Effector memory CD4-positive, alpha-beta T cell (primary cell): ENCODE data around the gene CCDC27.

Experiments used
- DNase-seq, 3 donors: peaks; one replicate each; pipeline ENCODE4 v3.0.0-alpha.2; 2020
- H3K27ac ChIP-seq: 2 replicates; pipeline ENCODE4 v1.7.0; 2013; ENCODE audit warnings: mild to moderate bottlenecking, low read length, moderate library complexity; ENCODE audit not compliant: insufficient read depth, poor library complexity, severe bottlenecking
- H3K27me3 ChIP-seq: replicated peaks from 2 replicates; pipeline ENCODE4 v1.7.0; 2013; ENCODE audit warnings: mild to moderate bottlenecking, low read length; ENCODE audit not compliant: insufficient read depth, control insufficient read depth, poor library complexity, severe bottlenecking
- H3K36me3 ChIP-seq: 2 replicates; pipeline ENCODE4 v1.7.0; 2013; ENCODE audit warnings: mild to moderate bottlenecking, low read length, moderate library complexity; ENCODE audit not compliant: control insufficient read depth, insufficient read depth
- H3K4me1 ChIP-seq: 2 replicates; pipeline ENCODE4 v1.7.0; 2013; ENCODE audit warnings: low read length, mild to moderate bottlenecking; ENCODE audit not compliant: control insufficient read depth, insufficient read depth, poor library complexity, severe bottlenecking
- H3K4me3 ChIP-seq: 2 replicates; pipeline ENCODE4 v1.7.0; 2013; ENCODE audit warnings: low read length, low read depth, mild to moderate bottlenecking; ENCODE audit not compliant: insufficient read depth, poor library complexity, severe bottlenecking
- H3K9me3 ChIP-seq: 2 replicates; pipeline ENCODE4 v1.7.0; 2013; ENCODE audit warnings: mild to moderate bottlenecking, low read length, moderate library complexity; ENCODE audit not compliant: control insufficient read depth

Gene CCDC27

GRCh38 chr1:3710251-3710650 lies 42.0 kb upstream of the CCDC27 start:
- Histone ChIP-seq H3K27me3 (no peaks in the 10 kb centered on the region), H3K27ac (no peak overlapping the region), H3K9me3 (no peaks in the 10 kb centered on the region), H3K4me3 (no peak overlapping the region), H3K36me3 (no peaks in the 10 kb centered on the region), H3K4me1 (no peaks in the 10 kb centered on the region)
- no peak for DNase-seq

- Histone ChIP-seq H3K27ac (no peak overlapping the region), H3K4me1 (no peaks in the 10 kb centered on the region), H3K4me3 (no peak overlapping the region), H3K9me3 (no peaks in the 10 kb centered on the region), H3K36me3 (no peaks in the 10 kb centered on the region), H3K27me3 (no peaks in the 10 kb centered on the region)
- DNase-seq = no peak
Measured at GRCh38 chr1:3711381-3711779, 40.9 kb upstream of the CCDC27 start.

DNA sequence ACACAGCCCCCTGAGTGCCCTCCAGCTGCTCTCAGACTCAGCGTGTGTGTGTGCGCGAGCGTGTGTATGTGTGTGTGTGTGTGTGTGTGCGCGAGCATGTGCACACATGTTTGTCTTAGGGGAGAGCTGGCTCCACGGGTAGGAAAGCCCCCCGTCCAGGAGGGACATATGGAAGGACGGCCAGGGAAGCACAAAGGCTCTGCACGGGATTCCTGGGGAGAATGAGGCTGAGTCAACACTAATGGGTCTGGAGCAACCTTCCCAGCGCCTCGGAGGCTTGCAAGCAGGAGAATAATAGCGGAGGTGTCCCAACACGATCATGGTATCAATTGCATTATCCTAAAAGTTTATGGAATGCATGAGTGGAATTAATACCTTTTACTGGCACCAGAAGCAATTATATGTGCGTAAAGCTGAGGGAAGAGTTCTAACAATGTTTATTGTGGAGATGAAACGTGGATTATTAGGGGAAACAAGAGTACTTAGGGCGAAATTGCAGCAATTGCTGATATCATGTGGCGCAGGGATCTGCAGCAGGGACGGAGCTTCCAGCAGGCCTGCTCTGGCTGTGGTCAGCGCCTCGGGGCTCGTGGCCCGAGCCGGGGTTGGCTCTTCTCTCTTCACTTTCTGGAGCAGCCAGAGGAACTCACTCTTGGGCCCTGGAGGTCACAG lies 40.3 kb upstream of the CCDC27 start:
- Histone ChIP-seq H3K4me3 (no peak overlapping the region), H3K27ac (no peak overlapping the region), H3K27me3 (no peaks in the 10 kb centered on the region), H3K9me3 (no peaks in the 10 kb centered on the region), H3K4me1 (no peaks in the 10 kb centered on the region), H3K36me3 (no peaks in the 10 kb centered on the region)
- DNase-seq = no peak

- Histone ChIP-seq H3K4me3 (no peak overlapping the region), H3K9me3 (no peaks in the 10 kb centered on the region), H3K36me3 (no peaks in the 10 kb centered on the region), H3K27ac (no peak overlapping the region), H3K4me1 (no peaks in the 10 kb centered on the region), H3K27me3 (no peaks in the 10 kb centered on the region)
- no peak for DNase-seq
Measured at GRCh38 chr1:3712573-3713535, 39.4 kb upstream of the CCDC27 start.

- Histone ChIP-seq H3K36me3 (no peaks in the 10 kb centered on the region), H3K27me3 (no peaks in the 10 kb centered on the region), H3K4me1 (no peaks in the 10 kb centered on the region), H3K4me3 (no peak overlapping the region), H3K27ac (no peak overlapping the region), H3K9me3 (no peaks in the 10 kb centered on the region)
- DNase-seq = no peak
Measured at GRCh38 chr1:3713840-3714239, 38.4 kb upstream of the CCDC27 start.

- no peak overlapping the region for H3K27ac ChIP-seq
- H3K27me3 ChIP-seq = no peaks in the 10 kb centered on the region
- no peak for DNase-seq
- no peak overlapping the region for H3K4me3 ChIP-seq
- no peaks in the 10 kb centered on the region for H3K4me1 ChIP-seq
- H3K9me3 ChIP-seq = no peaks in the 10 kb centered on the region
- H3K36me3 ChIP-seq = no peaks in the 10 kb centered on the region
Measured at GRCh38 chr1:3714284-3714741, 37.9 kb upstream of the CCDC27 start.

DNA sequence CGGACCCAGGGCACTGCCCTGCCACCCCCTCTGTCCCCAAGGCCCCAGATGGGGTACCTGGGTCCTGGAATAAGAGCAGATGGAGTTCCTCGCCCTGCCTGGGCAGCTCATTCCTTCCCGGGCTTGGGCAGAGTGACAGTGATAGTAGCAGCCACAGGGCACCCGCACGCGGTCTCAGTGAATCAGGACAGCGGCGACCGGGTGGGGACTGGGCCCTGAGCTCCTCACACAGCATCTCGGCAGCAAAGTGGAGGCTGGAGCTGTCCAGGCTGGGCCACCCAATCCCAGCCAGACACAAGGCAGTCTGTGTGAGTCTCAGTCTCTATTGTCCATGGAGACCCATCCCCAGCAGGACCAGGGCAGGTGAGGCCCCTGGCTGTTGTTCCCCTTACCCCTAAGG lies 37.4 kb upstream of the CCDC27 start:
- H3K4me1 ChIP-seq = peaks cover under 1% of the 10 kb centered on the region
- no peak for DNase-seq
- H3K27ac ChIP-seq = no peak overlapping the region
- H3K9me3 ChIP-seq = no peaks in the 10 kb centered on the region
- H3K27me3 ChIP-seq = no peaks in the 10 kb centered on the region
- H3K36me3 ChIP-seq = no peaks in the 10 kb centered on the region
- no peak overlapping the region for H3K4me3 ChIP-seq

DNA sequence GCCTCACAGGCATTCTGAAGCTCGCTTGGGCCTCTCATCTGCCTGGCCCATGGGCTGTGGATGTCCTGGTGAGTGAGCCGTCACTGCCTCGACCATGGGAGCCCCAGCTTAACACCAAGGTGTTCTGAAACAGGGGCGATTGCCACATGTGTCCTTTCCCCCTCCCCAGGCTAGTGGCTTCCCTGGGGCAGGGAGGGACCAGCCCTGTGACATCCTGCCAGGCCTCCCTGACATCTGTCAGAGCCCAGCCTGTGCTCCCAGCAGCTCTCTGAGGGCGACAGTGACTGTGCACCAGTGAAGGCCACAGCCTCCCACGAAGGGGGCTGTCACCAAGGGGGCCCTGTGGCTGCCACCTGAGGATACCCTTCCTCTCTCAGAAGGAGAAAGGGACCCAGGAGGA lies 35.9 kb upstream of the CCDC27 start:
- Histone ChIP-seq H3K27ac (no peak overlapping the region), H3K4me3 (no peak overlapping the region), H3K27me3 (no peaks in the 10 kb centered on the region), H3K4me1 (peaks cover 4% of the 10 kb centered on the region), H3K9me3 (no peaks in the 10 kb centered on the region), H3K36me3 (no peaks in the 10 kb centered on the region)
- no peak for DNase-seq

- no peaks in the 10 kb centered on the region for H3K27me3 ChIP-seq
- no peak overlapping the region for H3K4me3 ChIP-seq
- no peak overlapping the region for H3K27ac ChIP-seq
- H3K36me3 ChIP-seq = no peaks in the 10 kb centered on the region
- no peak for DNase-seq
- no peaks in the 10 kb centered on the region for H3K9me3 ChIP-seq
- peaks cover 4% of the 10 kb centered on the region for H3K4me1 ChIP-seq
Measured at GRCh38 chr1:3717041-3717714, 35.1 kb upstream of the CCDC27 start.
